GM21786 (cell line): Measurements from ENCODE around the gene ESRRB.

Experiments used
- ATAC-seq: cut with Tn5 transposase; IDR thresholded peaks from one replicate; pipeline ENCODE4 v1.9.1; 2021; ENCODE audit not compliant: unreplicated experiment

ESRRB gene

GRCh38 chr14:76351941-76352340, 24.0 kb upstream of the ESRRB start:
- no peak for ATAC-seq

GRCh38 chr14:76352639-76353281, 23.2 kb upstream of the ESRRB start:
- ATAC-seq = peak; percentile 52

DNA sequence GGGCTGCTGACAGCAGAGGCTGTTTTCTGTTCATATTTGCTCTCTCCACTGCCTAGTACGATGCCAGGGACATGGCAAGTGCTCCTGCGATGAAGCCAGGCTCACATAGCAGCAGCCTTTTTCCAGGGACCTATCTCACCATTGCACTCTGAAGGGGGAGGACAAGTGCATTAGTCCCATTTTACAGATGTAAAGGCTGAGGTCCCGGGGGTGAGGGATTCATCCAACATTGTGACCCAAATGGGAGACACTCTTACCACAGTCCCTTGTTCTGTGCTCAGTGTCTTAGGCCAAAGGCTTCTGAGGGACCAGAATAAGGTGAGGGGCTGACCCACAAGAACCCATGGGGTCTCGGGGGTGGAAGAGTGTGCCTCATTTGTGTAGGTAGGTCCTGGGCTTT, 21.6 kb upstream of the ESRRB start:
- ATAC-seq = no peak

DNA sequence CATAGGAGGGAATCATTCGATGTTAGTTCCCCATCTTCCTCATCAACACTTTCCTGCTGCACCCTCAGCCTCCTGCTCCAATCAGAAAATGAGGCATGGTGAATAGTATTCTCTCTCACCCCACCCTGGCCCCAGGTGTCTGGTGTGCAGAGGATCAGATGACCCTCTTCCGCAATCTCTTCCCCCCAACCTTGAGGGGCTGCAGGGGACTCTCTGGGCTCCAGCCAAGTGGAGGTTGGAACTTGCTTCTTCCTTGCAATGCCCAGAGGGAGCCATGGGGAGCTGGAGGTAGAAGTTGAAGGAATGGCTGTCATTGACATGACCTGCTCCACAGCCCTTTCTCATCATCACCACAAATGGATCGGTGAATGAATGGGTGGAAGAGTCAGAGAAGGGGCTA, 20.2 kb upstream of the ESRRB start:
- no peak for ATAC-seq

GRCh38 chr14:76371066-76371465, 4.9 kb upstream of the ESRRB start:
- ATAC-seq = no peak

- ATAC-seq = no peak
Measured at GRCh38 chr14:76373456-76373855, 2.5 kb upstream of the ESRRB start.

- ATAC-seq = no peak
Measured at GRCh38 chr14:76375484-76375883, 453 bp upstream of the ESRRB start.

- no peak for ATAC-seq
Measured at GRCh38 chr14:76376409-76376877, 506 bp downstream of the ESRRB start.

DNA sequence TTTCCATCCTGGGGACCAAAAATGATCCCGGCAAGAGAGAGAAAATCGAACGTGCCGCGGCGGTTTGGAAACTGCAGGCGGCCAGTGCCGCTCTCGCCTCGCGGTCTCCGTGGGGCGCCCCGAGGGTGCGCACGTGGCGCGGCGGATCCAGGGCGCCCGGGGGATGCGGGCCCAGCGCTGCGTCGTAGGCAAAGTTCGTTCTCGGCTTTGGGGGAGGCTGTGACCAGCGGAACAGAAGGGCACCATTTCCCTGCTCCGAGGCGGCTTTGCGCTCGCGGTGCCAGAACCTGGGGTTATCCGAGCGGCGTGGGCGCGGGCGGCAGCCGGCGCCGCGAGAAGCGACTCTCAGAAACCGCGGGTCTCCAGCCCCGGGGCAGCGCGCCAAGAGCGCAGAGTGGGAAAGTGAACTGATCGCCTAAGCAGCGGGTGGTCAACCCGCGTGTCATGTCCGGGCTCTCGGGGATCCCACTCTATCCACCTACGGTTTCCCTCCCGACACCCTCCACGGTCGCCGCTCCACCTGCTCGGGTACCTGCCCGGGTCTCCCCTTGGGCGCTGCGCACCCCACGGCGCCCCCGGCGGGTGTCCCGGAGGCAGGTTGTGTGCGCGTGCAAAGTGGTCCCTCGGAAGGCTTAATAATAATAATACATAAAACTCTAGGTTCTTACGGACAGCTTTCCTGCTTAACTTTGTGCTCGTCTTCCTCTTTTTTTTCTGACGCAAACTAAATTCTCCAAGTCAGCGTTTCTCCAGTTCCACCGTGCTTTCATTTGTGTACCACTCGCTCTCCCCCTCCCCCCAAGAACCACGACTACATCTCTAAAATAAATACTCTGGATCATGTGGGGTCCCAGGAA, 1.2 kb downstream of the ESRRB start:
- ATAC-seq = no peak

GRCh38 chr14:76377735-76378074, 1.8 kb downstream of the ESRRB start:
- no peak for ATAC-seq

- ATAC-seq = no peak
Measured at GRCh38 chr14:76380991-76381390, 5.1 kb downstream of the ESRRB start.

DNA sequence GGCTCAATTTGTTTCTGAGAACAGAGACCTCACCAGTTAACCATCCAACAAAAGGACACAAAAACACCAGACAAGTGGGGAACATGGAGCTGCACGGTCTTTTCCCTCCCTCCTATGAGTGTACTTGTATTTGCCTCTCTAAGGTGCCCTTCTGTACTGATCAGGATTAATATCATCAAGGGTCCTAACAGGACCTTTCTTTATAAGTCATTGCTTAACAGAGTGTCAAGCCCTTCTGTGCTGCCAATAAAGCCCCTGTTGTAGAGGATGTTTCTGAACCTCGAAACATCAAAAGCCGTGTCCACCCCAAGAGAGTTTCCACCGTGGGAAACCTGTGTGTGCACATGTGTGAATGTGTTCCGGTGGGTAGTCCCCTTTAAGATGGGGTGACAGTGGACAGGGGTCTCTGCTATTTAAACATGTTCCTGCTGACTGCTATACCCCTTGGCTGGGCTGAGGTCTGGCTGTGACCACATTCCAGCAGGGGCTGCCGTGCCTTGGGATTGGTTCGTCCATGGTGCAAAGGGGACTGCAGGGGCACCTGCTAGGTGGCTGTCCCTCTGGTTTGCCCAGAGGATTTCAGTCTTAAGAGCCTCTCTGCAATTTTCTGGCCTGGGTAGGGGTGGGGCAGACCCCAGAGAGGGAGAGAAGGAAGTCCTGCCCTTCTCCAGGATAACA, 6.0 kb downstream of the ESRRB start:
- ATAC-seq = no peak

DNA sequence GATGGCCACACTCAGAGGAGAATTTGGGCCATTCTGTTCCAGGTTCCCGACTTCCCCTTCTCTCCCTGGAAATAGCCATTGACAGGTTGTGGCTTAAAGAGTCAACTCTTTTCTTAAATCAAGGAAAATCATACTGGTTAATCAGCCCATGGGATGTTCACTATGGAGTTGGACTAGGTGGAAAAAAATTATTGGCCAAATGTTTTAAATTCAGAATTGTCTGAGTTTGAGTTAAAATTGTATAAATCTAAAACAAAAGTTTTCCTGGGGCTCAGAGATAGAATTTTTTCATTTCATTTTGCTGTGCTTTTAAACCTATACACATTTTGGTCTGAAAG, 6.5 kb downstream of the ESRRB start:
- no peak for ATAC-seq

DNA sequence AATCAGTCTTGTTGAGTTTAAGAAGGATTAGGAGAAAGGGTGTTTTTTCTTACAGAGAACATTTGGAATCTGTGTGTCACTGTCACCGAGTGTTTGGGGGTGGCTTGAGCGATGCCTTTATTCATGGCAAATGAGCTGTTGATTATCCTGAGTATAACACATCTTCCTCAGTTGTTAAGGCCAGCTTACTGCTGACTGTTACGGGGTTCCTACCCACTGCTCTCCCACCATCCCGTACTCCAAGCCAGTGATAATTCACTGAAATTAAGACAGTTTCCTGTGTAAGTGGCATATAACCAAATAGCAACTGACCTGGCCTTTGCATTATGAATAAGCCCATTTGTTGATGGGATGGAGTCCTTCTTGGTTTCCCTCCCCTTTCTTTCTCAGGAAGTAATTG, 9.5 kb downstream of the ESRRB start:
- no peak for ATAC-seq

DNA sequence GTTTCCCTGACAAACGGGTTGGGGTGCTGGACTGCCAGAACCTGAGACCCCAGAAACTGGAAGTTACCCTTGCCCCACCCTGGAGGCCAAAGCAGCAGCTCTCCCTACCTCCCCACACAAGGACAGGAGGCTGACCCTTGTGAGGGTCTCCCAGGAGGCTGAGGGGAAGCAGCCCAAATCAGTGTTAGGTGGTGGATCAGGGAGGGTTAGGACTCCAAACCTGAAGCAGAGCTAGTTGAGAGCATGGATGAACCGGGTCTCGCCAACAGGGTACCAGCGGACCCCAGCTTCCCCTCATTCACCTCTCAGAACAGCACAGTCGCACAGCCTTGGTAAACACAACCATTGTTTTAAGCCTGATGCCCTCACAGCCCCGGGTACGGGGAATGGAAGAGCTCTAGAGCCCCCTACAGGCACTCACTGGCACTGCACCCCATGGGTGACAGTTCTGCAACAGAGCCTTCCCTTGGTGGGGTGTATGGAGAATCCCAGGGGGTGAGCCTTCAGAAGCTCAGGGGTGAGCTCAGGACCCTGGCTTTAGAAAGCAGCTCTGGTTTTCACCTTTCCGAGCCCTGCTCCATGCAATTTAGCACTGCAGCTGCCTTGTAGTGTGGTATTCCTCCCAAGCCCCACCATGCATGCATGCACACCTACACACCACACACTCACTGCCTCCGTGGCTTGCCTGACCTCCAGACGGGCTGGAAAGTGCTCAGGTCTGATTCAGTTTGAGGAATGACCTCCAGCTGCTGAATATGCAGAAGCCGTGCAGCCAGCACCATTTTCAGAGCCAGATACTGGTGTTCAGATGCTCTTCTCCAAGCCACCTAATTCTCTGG, 11.2 kb downstream of the ESRRB start:
- peak; percentile 50 for ATAC-seq

GRCh38 chr14:76389841-76390240, 13.9 kb downstream of the ESRRB start:
- ATAC-seq = no peak

DNA sequence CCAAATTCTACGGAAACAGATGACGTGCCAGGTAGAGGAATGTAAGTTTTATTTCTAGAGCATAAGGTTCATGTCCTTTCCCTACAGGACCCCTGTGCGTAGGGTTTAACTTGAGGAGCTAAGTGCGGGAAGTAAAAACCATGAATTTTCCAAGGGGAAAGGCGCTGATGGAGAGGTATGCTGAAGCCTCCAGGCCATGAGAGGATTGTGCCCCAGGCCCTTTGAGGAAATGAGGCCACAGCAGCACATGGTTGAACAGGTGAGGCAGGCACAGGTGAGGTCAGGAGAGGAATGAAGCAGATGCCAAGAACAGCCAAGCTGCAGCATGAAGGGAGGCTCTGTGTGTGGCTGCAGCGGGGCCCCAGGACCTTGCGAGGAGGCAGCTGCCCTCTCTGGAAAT, 14.7 kb downstream of the ESRRB start:
- no peak for ATAC-seq

- ATAC-seq = no peak
Measured at GRCh38 chr14:76391981-76392690, 16.2 kb downstream of the ESRRB start.

- ATAC-seq = no peak
Measured at GRCh38 chr14:76394569-76394968, 18.6 kb downstream of the ESRRB start.

GRCh38 chr14:76395161-76395560, 19.2 kb downstream of the ESRRB start:
- ATAC-seq = no peak
